T-helper 2 cell (primary cell): ENCODE measurements around the gene RRP1.

Experiments
- DNase-seq, 5 experiments: peaks; one replicate each; pipeline versions ENCODE4 v3.0.0 to v3.0.0-alpha.2; 2012 to 2022
- total RNA-seq, 2 donors: gene quantifications; one replicate each; lab custom pipeline; 2026; lab: John Stamatoyannopoulos, UW

RRP1 gene, protein sequence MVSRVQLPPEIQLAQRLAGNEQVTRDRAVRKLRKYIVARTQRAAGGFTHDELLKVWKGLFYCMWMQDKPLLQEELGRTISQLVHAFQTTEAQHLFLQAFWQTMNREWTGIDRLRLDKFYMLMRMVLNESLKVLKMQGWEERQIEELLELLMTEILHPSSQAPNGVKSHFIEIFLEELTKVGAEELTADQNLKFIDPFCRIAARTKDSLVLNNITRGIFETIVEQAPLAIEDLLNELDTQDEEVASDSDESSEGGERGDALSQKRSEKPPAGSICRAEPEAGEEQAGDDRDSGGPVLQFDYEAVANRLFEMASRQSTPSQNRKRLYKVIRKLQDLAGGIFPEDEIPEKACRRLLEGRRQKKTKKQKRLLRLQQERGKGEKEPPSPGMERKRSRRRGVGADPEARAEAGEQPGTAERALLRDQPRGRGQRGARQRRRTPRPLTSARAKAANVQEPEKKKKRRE
- 27.9 to 35.5 reads per million in 2 donors for total RNA-seq

DNA sequence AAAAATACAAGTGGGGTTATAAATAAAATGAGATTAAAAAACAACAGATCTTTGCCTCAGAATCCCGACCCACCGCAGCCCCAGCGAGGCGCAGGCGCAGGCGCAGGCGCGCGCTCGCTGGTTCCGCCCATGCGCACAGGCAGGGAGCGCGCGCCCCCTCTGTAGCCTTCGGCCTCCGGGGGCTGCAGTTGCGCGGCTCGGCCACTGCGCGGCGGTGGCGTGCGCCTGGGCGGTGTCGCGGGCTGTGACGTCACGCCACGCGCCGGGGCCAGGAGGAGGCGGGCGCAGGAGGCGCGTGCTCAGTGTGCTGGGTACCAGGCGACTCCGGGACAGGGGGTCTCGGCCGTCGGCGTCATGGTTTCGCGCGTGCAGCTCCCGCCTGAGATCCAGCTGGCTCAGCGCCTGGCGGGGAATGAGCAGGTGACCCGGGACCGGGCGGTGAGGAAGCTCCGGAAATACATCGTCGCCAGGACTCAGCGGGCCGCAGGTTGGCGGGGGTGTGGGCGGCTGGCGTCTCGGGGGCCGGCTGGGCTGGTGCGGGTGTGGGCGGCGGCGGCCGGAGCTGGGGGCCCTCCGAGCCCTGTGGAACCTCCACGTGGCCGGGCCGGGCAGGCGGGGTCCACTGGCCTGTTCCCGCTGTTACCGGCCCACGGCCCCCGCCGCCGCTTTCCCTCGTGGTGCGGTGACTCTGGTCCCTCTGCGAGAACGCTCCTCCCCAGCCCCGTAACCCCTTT, at the start of gene RRP1:
Gene RRP1, plus strand, starts transcription at position 302 of the 734 bp plus-strand sequence. Its CDS starts 53 bp downstream, at position 355.
- peak; percentile 88 to 96 (median 90) for DNase-seq

GRCh38 chr21:43739621-43740435, 49.5 kb upstream of the RRP1 start:
- no peak for DNase-seq

DNA sequence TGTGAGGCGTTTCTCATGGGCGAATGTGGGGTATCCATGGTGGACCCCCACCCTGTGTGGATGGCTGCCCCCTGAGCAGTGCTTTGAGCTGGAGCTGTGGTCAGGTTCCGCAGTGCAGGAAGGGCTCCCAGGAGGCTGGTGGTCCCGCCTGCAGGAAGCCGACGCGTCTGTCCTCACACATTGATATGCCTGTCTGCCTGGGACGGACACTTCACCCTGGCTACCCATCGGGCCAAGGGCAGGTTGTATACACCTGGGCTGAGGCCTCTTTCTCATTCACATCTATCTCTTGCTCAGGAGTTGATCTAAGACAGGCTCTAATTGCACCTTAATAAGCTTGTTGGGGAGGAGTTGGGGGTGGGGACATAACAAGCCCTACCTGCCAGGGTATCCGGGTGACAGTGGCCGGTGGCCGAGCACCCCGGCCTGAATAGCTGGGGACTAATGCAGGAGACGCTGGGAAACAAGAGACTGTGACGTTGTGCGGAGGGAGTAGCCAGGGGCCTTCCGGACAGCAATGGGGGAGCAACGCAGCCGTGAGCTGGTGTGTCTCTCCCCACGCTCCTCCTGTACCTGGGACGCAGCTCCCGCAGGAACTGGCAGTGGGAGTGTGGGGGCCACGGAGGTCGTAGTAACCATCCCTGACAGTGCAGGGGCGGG, 48.8 kb upstream of the RRP1 start:
- DNase-seq, result peak in 1 of 5 experiments; percentile 25

DNA sequence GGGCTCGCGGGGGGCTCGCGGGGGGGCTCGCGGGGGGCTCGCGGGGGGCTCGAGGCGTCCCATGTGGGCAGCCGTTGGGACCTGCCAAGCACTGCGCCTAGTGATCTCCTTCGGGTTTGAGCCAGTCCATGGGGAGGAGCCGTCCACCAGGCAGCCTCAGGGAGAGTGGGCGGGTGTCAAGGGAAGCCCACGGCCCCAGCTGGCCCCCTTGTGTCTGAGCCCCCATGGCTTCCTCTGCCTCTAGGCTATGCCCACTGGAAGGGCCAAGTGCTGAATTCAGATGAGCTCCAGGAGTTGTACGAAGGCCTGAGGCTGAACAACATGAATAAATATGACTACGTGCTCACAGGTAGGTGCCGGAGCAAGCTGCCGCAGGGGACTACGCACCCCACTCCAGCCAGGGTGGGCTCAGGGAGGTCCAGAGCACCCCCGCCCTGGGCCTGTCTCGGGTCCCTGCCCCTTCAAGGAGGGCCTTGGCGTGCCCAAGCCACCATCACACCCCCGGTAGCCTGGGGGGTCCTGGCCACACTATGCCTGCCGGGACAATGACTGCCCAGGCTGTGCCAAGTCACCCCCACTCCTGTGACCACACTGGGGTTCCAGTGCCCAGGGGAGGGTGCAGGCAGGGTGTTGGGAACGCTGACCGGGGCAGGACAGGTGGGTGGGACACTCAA, 47.8 kb upstream of the RRP1 start:
- DNase-seq, result no peak

DNA sequence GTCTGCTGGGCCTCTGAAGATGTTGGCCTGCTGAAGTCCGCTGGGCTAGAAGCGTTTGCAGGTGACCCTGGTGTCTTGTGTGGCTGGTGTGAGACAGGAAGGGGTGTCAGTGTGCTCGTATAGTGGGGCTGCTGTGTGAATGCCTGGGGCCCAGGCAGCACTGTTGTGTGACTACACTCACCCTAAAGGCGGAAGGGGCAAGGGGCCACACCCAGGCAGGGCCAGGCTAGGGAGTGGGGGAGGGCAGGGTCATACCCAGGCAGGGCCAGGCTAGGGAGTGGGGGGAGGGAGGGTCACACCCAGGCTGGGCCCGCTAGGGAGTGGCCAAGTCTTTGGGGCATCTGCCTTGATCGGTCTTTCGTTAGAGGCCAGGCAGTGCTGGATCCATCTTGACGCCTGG, 45.4 kb upstream of the RRP1 start:
- DNase-seq, result no peak

- DNase-seq, result no peak
These were observed 44.7 kb upstream of the RRP1 start for GRCh38 chr21:43744725-43745124.

- DNase-seq, result no peak
These were observed 43.4 kb upstream of the RRP1 start for GRCh38 chr21:43745772-43746517.

GRCh38 chr21:43748622-43749021, 40.8 kb upstream of the RRP1 start:
- no peak for DNase-seq

DNA sequence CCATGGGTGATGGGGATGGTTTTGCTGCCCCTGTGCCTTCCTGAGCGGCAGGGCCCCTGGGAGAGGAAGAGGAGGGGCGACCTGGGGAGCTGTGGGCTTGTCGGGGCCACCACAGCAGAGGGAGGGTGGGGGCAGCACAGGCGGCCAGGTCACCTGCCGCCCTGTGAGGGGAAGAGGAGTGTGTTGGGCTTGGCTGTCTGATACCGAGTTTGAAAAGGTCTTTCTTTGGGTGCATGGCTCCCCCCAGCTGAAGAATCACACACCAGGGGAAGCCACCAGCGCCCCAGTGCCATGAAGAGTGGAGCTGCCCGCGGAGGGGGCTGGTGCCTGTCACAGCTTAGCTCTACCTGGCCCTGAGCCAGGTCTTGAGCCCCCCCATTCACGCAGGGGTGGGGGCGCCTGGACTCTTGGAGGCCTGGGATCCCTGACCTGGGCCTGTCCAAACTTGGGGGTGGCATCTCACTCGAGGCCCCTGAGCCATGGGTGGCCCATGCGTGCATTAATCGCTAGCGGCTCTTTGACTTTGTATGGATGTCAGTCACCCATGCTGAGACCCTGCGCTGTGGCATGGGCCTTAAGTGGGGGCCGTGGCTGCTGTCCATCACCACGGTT, 39.6 kb upstream of the RRP1 start:
- DNase-seq, result no peak

GRCh38 chr21:43750339-43751033, 38.9 kb upstream of the RRP1 start:
- DNase-seq, result no peak

DNA sequence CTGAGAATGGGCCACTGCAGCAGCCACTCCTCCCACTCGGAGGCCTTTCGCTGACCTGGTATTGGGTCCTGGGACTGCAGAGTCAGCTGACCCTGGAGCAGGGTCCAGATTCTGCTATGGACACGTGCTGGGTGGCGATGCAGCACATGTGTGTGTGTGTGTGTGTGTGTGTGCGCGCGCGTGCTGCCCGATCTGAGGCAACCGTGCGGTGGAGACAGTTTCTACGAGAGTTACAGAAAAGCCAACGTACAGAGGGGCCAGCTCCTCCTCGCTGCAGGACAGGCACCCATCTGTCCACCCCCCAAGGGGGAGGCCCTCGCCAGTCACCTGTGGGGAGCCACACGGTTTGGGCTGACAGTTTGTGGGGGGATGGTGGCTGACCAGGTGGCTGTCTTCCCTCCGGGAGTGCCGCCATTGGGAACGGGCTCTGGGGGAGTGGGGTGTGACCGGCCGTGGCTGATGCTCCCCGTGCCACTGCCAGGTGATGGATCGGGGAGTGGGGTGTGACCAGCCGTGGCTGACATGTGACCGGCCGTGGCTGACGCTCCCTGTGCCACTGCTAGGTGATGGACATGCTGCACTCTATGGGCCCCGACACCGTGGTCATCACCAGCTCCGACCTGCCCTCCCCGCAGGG, 37.3 kb upstream of the RRP1 start:
- no peak for DNase-seq

DNA sequence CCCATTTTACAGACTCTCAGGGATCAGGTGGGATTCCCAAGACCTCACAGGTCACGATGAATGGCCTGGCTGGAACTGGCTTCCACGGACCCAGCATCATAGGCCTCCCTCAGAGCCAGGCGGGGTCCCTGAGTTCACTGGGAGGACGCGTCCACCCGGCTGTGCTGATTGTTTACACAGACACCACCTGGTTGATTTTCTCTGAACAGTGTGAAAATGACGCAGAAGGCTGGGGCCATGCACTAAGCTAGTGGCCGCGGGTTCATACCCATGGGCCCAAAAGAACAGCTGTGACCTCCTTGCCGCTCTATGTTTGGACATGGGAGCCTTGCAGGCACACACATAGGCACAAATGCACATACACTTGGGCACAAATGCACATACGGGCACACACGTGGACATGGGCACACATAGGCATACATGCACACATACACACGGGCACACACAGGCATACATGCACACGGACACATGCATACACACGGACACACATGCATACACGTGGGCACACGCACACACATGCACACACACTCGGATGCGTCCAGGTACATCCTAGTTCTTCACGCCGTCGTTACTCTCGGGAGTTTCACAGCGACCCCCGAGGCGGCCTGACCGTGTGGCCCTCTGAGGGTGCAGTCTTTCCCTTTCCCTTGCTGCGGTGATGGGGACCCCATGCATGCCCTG, 36.5 kb upstream of the RRP1 start:
- no peak for DNase-seq

DNA sequence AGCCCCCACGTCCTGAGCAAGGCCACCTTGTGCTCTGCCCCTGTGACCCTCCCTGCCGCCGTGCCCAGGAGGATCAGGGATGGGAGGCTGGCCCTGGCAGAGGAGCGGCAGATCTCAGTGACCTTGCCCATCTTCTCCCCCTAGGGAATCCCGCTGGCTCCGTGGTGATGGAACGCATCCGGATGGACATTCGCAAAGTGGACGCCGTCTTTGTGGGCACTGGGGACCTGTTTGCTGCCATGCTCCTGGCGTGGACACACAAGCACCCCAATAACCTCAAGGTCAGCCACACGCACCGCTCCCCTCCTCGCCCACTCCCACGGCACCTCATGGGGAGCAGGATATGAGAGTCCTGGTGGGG, 36.0 kb upstream of the RRP1 start:
- no peak for DNase-seq

GRCh38 chr21:43754948-43755781, 34.2 kb upstream of the RRP1 start:
- DNase-seq, result no peak

- no peak for DNase-seq
These were observed 33.4 kb upstream of the RRP1 start for GRCh38 chr21:43755820-43756594.

DNA sequence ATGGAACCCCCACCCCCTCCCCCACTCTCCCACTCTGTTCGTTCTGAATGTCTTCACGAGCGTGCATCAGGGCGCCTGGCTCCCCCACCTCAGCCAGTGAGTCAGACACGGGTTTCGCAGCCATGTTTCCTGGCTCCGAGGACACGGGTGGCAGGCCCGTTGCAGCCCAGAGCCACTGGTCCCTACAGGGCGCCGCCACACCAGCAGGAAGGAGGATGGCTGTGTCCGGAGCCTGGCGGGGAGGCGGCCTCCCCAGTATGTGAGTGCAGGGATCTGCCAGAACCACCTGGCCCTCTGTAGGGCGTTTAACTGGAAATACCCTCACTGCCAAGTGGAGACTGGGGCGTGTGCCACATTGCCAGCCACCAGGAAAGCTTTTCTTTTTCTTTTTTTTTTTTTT, 31.8 kb upstream of the RRP1 start:
- DNase-seq, result no peak

- DNase-seq, result no peak
These were observed 31.2 kb upstream of the RRP1 start for GRCh38 chr21:43758111-43758641.
